ENCODE data around the gene PLCG1. TPM values are rescaled to one million over a fixed set of nuclear protein-coding genes. Genes with fewer than 3 reads are reported as not detected.

PLCG1 gene
- total and polyA plus RNA-seq, 9 of the 15 experiments (the other 6 are each of a cell fraction or from before 2014, with no cell fraction given), result 1.7 to 67.0 (median 34.8) TPM

DNA sequence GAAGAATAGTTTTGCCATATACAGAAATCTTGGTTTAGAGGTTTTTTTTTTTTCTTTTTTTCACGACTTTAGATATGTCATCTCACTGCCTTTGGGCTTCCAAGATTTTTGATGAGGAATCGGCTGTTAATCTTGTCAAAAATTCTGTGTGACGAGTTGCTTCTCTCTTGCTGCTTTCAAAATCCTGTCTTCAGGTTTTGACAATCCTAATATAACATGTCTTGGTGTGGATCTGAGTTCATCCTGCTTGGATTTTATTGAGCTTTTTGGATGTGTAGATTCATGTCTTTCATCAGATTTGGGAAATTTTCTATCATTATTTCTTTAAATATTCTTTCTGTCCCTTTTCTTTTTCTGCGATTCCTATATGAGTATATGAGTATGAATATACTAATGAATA lies 61.1 kb downstream of the PLCG1 start:
- H3K27ac ChIP-seq (ENCODE audit: extremely low read depth, low read depth, low read length), result no peak overlapping the region
- BruUV-seq (replicated peaks), result no TSS peak
- in situ Hi-C loops (cut with MboI) (no loop called here), intact Hi-C loops (cut with micrococcal nuclease) (no loop called here)
- ATAC-seq (no peak), DNase-seq (ENCODE audit: extremely low read depth in 1 of 4, low spot score in 3 of 4) (no peak), FAIRE-seq (no peak)
- no peaks in the 10 kb centered on the region for H3K4me1 ChIP-seq (replicated peaks in 1 of 2; ENCODE audit: control insufficient read depth in 2 of 2, insufficient read depth in 2 of 2, low read length in 2 of 2)
- POLR2A ChIA-PET, result no interaction called here
- no peaks in the 10 kb centered on the region for H3K79me2 ChIP-seq (ENCODE audit: control insufficient read depth, insufficient read depth, low read length)
- WGBS (ENCODE audit: insufficient coverage, low coverage, missing lambda C conversion rate), result 82% methylated on average over 4 of the region's 4 CpGs
- no peak overlapping the region for H3K4me3 ChIP-seq
- H3K9me1 ChIP-seq (ENCODE audit: control insufficient read depth, insufficient read depth, low read length), result no peaks in the 10 kb centered on the region
- TF ChIP-seq CBX5 (IDR thresholded peaks at IDR 0.05; ENCODE audit: borderline replicate concordance, low read depth) (peak; percentile 49; the same call in 1 of the 2 replicates), TRIM28 (IDR thresholded peaks at IDR 0.05) (peak; percentile 33; the same call in 1 of the 2 replicates), CBX3 (IDR thresholded peaks at IDR 0.05; ENCODE audit: borderline replicate concordance in 1 of 2, low read length in 2 of 2) (peak in 1 of 2 experiments; percentile 73; a peak in 1 of 3 replicates), ZNF280A (IDR thresholded peaks at IDR 0.05; ENCODE audit: low read depth, partially characterized antibody) (peak; percentile 78), HEY1 (CRISPR knock-in tag; IDR thresholded peaks at IDR 0.05; ENCODE audit: borderline replicate concordance) (no peak)
- TF ChIP-seq, protein P1, sequence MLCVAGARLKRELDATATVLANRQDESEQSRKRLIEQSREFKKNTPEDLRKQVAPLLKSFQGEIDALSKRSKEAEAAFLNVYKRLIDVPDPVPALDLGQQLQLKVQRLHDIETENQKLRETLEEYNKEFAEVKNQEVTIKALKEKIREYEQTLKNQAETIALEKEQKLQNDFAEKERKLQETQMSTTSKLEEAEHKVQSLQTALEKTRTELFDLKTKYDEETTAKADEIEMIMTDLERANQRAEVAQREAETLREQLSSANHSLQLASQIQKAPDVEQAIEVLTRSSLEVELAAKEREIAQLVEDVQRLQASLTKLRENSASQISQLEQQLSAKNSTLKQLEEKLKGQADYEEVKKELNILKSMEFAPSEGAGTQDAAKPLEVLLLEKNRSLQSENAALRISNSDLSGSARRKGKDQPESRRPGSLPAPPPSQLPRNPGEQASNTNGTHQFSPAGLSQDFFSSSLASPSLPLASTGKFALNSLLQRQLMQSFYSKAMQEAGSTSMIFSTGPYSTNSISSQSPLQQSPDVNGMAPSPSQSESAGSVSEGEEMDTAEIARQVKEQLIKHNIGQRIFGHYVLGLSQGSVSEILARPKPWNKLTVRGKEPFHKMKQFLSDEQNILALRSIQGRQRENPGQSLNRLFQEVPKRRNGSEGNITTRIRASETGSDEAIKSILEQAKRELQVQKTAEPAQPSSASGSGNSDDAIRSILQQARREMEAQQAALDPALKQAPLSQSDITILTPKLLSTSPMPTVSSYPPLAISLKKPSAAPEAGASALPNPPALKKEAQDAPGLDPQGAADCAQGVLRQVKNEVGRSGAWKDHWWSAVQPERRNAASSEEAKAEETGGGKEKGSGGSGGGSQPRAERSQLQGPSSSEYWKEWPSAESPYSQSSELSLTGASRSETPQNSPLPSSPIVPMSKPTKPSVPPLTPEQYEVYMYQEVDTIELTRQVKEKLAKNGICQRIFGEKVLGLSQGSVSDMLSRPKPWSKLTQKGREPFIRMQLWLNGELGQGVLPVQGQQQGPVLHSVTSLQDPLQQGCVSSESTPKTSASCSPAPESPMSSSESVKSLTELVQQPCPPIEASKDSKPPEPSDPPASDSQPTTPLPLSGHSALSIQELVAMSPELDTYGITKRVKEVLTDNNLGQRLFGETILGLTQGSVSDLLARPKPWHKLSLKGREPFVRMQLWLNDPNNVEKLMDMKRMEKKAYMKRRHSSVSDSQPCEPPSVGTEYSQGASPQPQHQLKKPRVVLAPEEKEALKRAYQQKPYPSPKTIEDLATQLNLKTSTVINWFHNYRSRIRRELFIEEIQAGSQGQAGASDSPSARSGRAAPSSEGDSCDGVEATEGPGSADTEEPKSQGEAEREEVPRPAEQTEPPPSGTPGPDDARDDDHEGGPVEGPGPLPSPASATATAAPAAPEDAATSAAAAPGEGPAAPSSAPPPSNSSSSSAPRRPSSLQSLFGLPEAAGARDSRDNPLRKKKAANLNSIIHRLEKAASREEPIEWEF (CRISPR knock-in tag; IDR thresholded peaks at IDR 0.05), result no peak
- TF ChIP-seq, protein P2, sequence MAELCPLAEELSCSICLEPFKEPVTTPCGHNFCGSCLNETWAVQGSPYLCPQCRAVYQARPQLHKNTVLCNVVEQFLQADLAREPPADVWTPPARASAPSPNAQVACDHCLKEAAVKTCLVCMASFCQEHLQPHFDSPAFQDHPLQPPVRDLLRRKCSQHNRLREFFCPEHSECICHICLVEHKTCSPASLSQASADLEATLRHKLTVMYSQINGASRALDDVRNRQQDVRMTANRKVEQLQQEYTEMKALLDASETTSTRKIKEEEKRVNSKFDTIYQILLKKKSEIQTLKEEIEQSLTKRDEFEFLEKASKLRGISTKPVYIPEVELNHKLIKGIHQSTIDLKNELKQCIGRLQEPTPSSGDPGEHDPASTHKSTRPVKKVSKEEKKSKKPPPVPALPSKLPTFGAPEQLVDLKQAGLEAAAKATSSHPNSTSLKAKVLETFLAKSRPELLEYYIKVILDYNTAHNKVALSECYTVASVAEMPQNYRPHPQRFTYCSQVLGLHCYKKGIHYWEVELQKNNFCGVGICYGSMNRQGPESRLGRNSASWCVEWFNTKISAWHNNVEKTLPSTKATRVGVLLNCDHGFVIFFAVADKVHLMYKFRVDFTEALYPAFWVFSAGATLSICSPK (IDR thresholded peaks at IDR 0.05; ENCODE audit: borderline replicate concordance), result no peak
- no peaks in the 10 kb centered on the region for H4K20me1 ChIP-seq (replicated peaks; ENCODE audit: control insufficient read depth, insufficient read depth, low read length)
- CTCF ChIA-PET (ENCODE audit: low intra/inter-chr PET ratio), result no interaction called here
- H3K27me3 ChIP-seq (ENCODE audit: control insufficient read depth in 2 of 2, insufficient read depth in 2 of 2, low read length in 2 of 2), result no peaks in the 10 kb centered on the region
- H3K36me3 ChIP-seq (ENCODE audit: control insufficient read depth, insufficient read depth, low read length), result peaks cover 4% of the 10 kb centered on the region; the same call in 1 of the 3 replicates
- no peak overlapping the region for H2AFZ ChIP-seq (ENCODE audit: low read depth, low read length)
- H3K9me3 ChIP-seq (replicated peaks; ENCODE audit: control insufficient read depth, insufficient read depth, low read depth, low read length), result peaks cover 4% of the 10 kb centered on the region; the same call in 1 of the 2 replicates
- no peak overlapping the region for H3K9ac ChIP-seq (ENCODE audit: insufficient read depth in 1 of 2, low read depth in 2 of 2, low read length in 2 of 2)
- no peak overlapping the region for H3K4me2 ChIP-seq (ENCODE audit: insufficient read depth, low read length)
